GM23338 (cell line): ENCODE measurements around the gene PTPN18.

ENCODE experiments used
- CREB1 ChIP-seq: fragments of 250-450 bp; sonication (Bioruptor Pico); IDR thresholded peaks from 2 replicates; pipeline ENCODE4 v1.5.0; 2020; ENCODE audit warnings: low read depth, mild to moderate bottlenecking, moderate library complexity
- CTCF ChIP-seq, 2 experiments: fragments of 200-600 bp in 1 of 2; sonication (generic) in 1 of 2; conservative IDR thresholded peaks; 2 replicates each; pipeline versions ENCODE4 v1.5.1 to v1.6.1; 2016 to 2017; ENCODE audit warnings: antibody characterized with exemption in 2 of 2, low read depth in 2 of 2, mild to moderate bottlenecking in 2 of 2, moderate library complexity in 1 of 2
- EZH2 ChIP-seq: fragments of 200-600 bp; sonication (generic); IDR thresholded peaks from one replicate; pipeline ENCODE4 v1.8.0; 2017; ENCODE audit warnings: antibody characterized with exemption, mild to moderate bottlenecking, low read depth; ENCODE audit not compliant: unreplicated experiment
- EZH2phosphoT487 ChIP-seq: fragments of 200-600 bp; sonication (generic); IDR thresholded peaks from one replicate; pipeline ENCODE4 v1.8.1; 2018; ENCODE audit warnings: antibody characterized with exemption; ENCODE audit not compliant: unreplicated experiment
- JUNB ChIP-seq: IDR thresholded peaks from one replicate; pipeline ENCODE4 v1.6.1; 2016; ENCODE audit warnings: antibody characterized with exemption; ENCODE audit not compliant: unreplicated experiment
- NANOG ChIP-seq: IDR thresholded peaks from 2 replicates; pipeline ENCODE4 v1.6.1; 2016; ENCODE audit warnings: antibody characterized with exemption, borderline replicate concordance
- POLR2AphosphoS5 ChIP-seq: IDR thresholded peaks from 2 replicates; pipeline ENCODE4 v1.6.1; 2016; ENCODE audit warnings: antibody characterized with exemption, low read depth
- REST ChIP-seq: IDR thresholded peaks from one replicate; pipeline ENCODE4 v1.6.1; 2018; ENCODE audit warnings: antibody characterized with exemption; ENCODE audit not compliant: unreplicated experiment
- STAT1 ChIP-seq: IDR thresholded peaks from one replicate; pipeline ENCODE4 v1.6.1; 2016; ENCODE audit warnings: antibody characterized with exemption; ENCODE audit not compliant: unreplicated experiment
- ZNF114 ChIP-seq: fragments of 250-450 bp; sonication (Bioruptor Pico); IDR thresholded peaks from 2 replicates; pipeline ENCODE4 v1.5.0; 2020; ENCODE audit warnings: mild to moderate bottlenecking, moderate library complexity
- ZNF331 ChIP-seq: fragments of 250-450 bp; sonication (Bioruptor Pico); IDR thresholded peaks from 2 replicates; pipeline ENCODE4 v1.5.0; 2020; ENCODE audit warnings: low read depth, mild to moderate bottlenecking, moderate library complexity
- ZNF462 ChIP-seq: fragments of 250-450 bp; sonication (Bioruptor Pico); IDR thresholded peaks from 2 replicates; pipeline ENCODE4 v1.5.0; 2020; ENCODE audit warnings: mild to moderate bottlenecking, moderate library complexity

GRCh38 chr2:130341562-130342019 lies 14.3 kb upstream of the PTPN18 start:
- TF ChIP-seq CTCF (conservative IDR thresholded peaks at IDR 0.05; ENCODE audit: low read depth in 2 of 2) (no peak), EZH2 (no peak), STAT1 (no peak), EZH2phosphoT487 (no peak), REST (no peak), NANOG (no peak), CREB1 (CRISPR knock-in tag) (no peak), POLR2AphosphoS5 (no peak; the same call in 1 of the 2 replicates), ZNF114 (CRISPR knock-in tag) (no peak), ZNF331 (CRISPR knock-in tag) (no peak), JUNB (no peak), ZNF462 (CRISPR knock-in tag) (no peak)
